Hepatocyte (in vitro differentiated cells): ENCODE data around the gene PXMP4. TPM values are rescaled to one million over a fixed set of nuclear protein-coding genes. Genes with fewer than 3 reads are reported as not detected.

Experiments used
- DNase-seq: peaks from one replicate; pipeline ENCODE4 v3.0.0-alpha.2; 2016; ENCODE audit warnings: low spot score
- H2AFZ ChIP-seq: fragments of 200-600 bp; sonication (generic); 2 replicates; pipeline ENCODE4 v1.6.0; 2016; ENCODE audit warnings: antibody characterized with exemption, mild to moderate bottlenecking
- H3K27ac ChIP-seq: fragments of 200-600 bp; sonication (generic); 2 replicates; pipeline ENCODE4 v1.5.1; 2016; ENCODE audit warnings: mild to moderate bottlenecking
- H3K27me3 ChIP-seq: fragments of 200-600 bp; sonication (generic); 2 replicates; pipeline ENCODE4 v1.6.1; 2016
- H3K36me3 ChIP-seq: fragments of 200-600 bp; sonication (generic); replicated peaks from 2 replicates; pipeline ENCODE4 v1.5.1; 2016; ENCODE audit warnings: low read depth; ENCODE audit not compliant: insufficient read depth
- H3K4me1 ChIP-seq: fragments of 200-600 bp; sonication (generic); 2 replicates; pipeline ENCODE4 v1.5.1; 2016; ENCODE audit warnings: mild to moderate bottlenecking, moderate library complexity; ENCODE audit not compliant: insufficient read depth
- H3K4me2 ChIP-seq: fragments of 200-600 bp; sonication (generic); 2 replicates; pipeline ENCODE4 v1.6.0; 2016
- H3K4me3 ChIP-seq: fragments of 200-600 bp; sonication (generic); 2 replicates; pipeline ENCODE4 v1.5.1; 2016; ENCODE audit warnings: mild to moderate bottlenecking
- H3K79me2 ChIP-seq: fragments of 200-600 bp; sonication (generic); 2 replicates; pipeline ENCODE4 v1.6.0; 2017; ENCODE audit warnings: mild to moderate bottlenecking
- H3K9me2 ChIP-seq: fragments of 200-600 bp; sonication (generic); replicated peaks from 2 replicates; pipeline ENCODE4 v1.6.0; 2017; ENCODE audit warnings: mild to moderate bottlenecking; ENCODE audit not compliant: insufficient read depth
- H3K9me3 ChIP-seq: fragments of 200-600 bp; sonication (generic); 2 replicates; pipeline ENCODE4 v1.5.1; 2016; ENCODE audit warnings: low read depth, mild to moderate bottlenecking
- H4K20me1 ChIP-seq: fragments of 200-600 bp; sonication (generic); 2 replicates; pipeline ENCODE4 v1.6.0; 2016; ENCODE audit warnings: mild to moderate bottlenecking; ENCODE audit not compliant: insufficient read depth, poor library complexity, severe bottlenecking
- CTCF ChIP-seq: fragments of 200-600 bp; sonication (generic); IDR thresholded peaks from 2 replicates; pipeline ENCODE4 v1.5.1; 2016; ENCODE audit warnings: antibody characterized with exemption, mild to moderate bottlenecking; ENCODE audit not compliant: poor library complexity
- EZH2 ChIP-seq: fragments of 200-600 bp; sonication (generic); IDR thresholded peaks from 2 replicates; pipeline ENCODE4 v1.6.1; 2016; ENCODE audit warnings: antibody characterized with exemption, mild to moderate bottlenecking, borderline replicate concordance
- EZH2phosphoT487 ChIP-seq: fragments of 200-600 bp; sonication (generic); IDR thresholded peaks from one replicate; pipeline ENCODE4 v1.6.1; 2018; ENCODE audit warnings: antibody characterized with exemption, mild to moderate bottlenecking, low read depth, moderate library complexity; ENCODE audit not compliant: unreplicated experiment, severe bottlenecking
- WGBS: methylation state at CpG from one replicate; pipeline ENCODE4 v1.1.6; 2016; ENCODE audit warnings: low lambda C conversion rate; ENCODE audit errors: missing lambda C conversion rate; 5-methylcytosine and 5-hydroxymethylcytosine counted together
- polyA plus RNA-seq: library from polyadenylated mRNA; unstranded; fragments of >200 nt; fragmentation: Nextera tagmentation; extraction: Ambion mirVana; gene quantifications from 2 replicates; pipeline ENCODE4 v1.2.1, GENCODE V29; 2016
- total RNA-seq: library from RNA; depleted of rRNA; stranded (reverse); fragments of >200 nt; gene quantifications from 2 replicates; pipeline ENCODE4 v1.2.3, GENCODE V29; 2014

Gene PXMP4
- 3.9 and 4.1 TPM in 2 replicates for total RNA-seq
- polyA plus RNA-seq = 4.7 and 4.8 TPM in 2 replicates

DNA sequence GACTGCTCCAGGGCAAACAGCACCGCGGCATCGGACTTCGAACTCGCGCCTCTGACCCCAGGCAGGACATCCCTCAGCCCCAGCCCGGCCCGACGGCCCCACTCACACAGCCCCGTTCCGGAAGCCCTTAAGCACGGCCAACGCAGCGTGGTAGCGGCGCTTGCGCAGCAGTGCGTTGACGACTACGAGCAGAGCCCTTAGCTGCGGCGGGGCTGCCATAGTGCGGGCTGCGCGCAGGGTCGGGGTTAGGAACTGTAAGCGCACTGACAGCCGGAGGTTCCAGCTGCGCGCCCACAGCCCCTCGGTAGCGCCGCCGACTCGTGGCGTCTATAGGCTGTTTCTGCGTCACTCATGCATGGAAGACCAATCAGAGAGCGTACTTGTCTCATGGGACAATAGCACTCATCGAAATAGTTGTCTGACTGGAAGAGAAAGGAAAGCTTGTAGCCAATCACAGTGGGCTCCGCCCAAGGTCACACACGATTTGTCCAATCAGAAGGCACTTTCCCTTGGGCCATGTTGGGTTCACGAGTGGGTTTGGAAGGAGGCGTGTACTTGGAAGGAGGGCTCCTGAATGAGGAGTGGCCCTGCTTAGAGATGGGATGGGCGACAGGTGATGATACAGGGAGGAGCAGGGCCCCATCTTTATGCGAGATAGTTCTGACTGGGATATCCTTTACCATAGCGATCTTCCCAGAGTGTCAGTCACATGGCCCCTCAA is at the start of gene PXMP4:
PXMP4 (minus strand) TSS at position 322 of the 721 bp plus-strand sequence; CDS start at position 219, 103 bp downstream.
- H4K20me1 ChIP-seq = no peaks in the 10 kb centered on the region
- H3K27me3 ChIP-seq = no peaks in the 10 kb centered on the region
- peak; percentile 89 for DNase-seq
- H3K4me3 ChIP-seq = peak within 1 kb of the TSS; percentile 24
- no peaks in the 10 kb centered on the region for H3K9me2 ChIP-seq
- H3K36me3 ChIP-seq = no peaks in the 10 kb centered on the region
- 36% methylated on average over 46 of the region's 46 CpGs for WGBS
- H3K4me1 ChIP-seq = peaks cover 4% of the 10 kb centered on the region
- H3K79me2 ChIP-seq = no peaks in the 10 kb centered on the region
- no peak within 1 kb of the TSS for H3K27ac ChIP-seq
- peak within 1 kb of the TSS; percentile 70 for H2AFZ ChIP-seq
- TF ChIP-seq CTCF = no peak
- no peak for TF ChIP-seq EZH2phosphoT487
- TF ChIP-seq EZH2 = no peak
- peak within 1 kb of the TSS; percentile 76 for H3K4me2 ChIP-seq
- no peaks in the 10 kb centered on the region for H3K9me3 ChIP-seq

GRCh38 chr20:33769043-33769442 is 48.9 kb upstream of the PXMP4 start:
- Histone ChIP-seq H3K4me2 (no peak overlapping the region), H3K79me2 (no peaks in the 10 kb centered on the region), H2AFZ (no peak overlapping the region), H3K9me3 (no peaks in the 10 kb centered on the region), H4K20me1 (no peaks in the 10 kb centered on the region), H3K4me1 (no peaks in the 10 kb centered on the region), H3K9me2 (no peaks in the 10 kb centered on the region), H3K36me3 (no peaks in the 10 kb centered on the region), H3K27me3 (no peaks in the 10 kb centered on the region), H3K4me3 (no peak overlapping the region), H3K27ac (no peak overlapping the region)
- DNase-seq = no peak
- no peak for TF ChIP-seq CTCF
- no peak for TF ChIP-seq EZH2phosphoT487
- no peak for TF ChIP-seq EZH2
- WGBS = 83% methylated on average over 4 of the region's 4 CpGs

DNA sequence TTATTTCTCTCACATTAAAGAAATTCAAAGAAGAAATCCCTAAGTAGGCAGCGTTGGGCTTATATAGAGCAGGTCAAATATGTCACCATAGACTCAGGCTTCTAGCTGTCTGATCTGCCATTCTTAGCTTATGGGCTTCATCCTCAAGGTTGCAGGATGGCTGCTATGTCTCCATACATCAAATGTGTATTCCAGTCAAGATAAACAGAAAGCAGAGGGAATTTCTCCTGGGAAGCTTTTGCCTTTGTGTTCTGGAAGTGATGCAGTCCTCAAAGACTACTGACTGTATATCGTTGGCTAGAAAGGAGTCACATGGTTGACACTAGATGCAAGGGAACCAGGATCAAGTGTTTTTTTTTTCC is 47.6 kb upstream of the PXMP4 start:
- Histone ChIP-seq H3K4me1 (no peaks in the 10 kb centered on the region), H3K36me3 (no peaks in the 10 kb centered on the region), H3K27me3 (no peaks in the 10 kb centered on the region), H4K20me1 (no peaks in the 10 kb centered on the region), H3K27ac (no peak overlapping the region), H3K79me2 (no peaks in the 10 kb centered on the region), H3K4me3 (no peak overlapping the region), H3K9me3 (no peaks in the 10 kb centered on the region), H2AFZ (no peak overlapping the region), H3K4me2 (no peak overlapping the region), H3K9me2 (no peaks in the 10 kb centered on the region)
- no peak for DNase-seq
- no peak for TF ChIP-seq CTCF
- no peak for TF ChIP-seq EZH2
- no peak for TF ChIP-seq EZH2phosphoT487
- WGBS = 89% methylated on average over 2 of the region's 2 CpGs
